ENCODE results near the gene ITPA. TPM values are rescaled to one million over a fixed set of nuclear protein-coding genes. Genes with fewer than 3 reads are reported as not detected.

ITPA gene
- total and polyA plus RNA-seq, 2 donors (not counting 3 experiments of a cell fraction or from before 2014, with no cell fraction given): 43.2 to 65.0 TPM

GRCh38 chr20:3231889-3232588 lies 22.7 kb downstream of the ITPA start:
- no peaks in the 10 kb centered on the region for H3K36me3 ChIP-seq (ENCODE audit: control insufficient read depth in 2 of 2, extremely low read depth in 1 of 2, insufficient read depth in 2 of 2, low read length in 2 of 2)
- H3K4me3 ChIP-seq (replicated peaks in 1 of 3; ENCODE audit: insufficient read depth in 1 of 3, low read depth in 1 of 3, low read length in 3 of 3): no peak overlapping the region
- H3K27me3 ChIP-seq (ENCODE audit: control insufficient read depth in 2 of 2, insufficient read depth in 2 of 2, low read length in 2 of 2): no peaks in the 10 kb centered on the region
- H3K27ac ChIP-seq (ENCODE audit: insufficient read depth, low read depth, low read length): no peak overlapping the region
- H2AFZ ChIP-seq (ENCODE audit: low read depth, low read length): no peak overlapping the region
- no peaks in the 10 kb centered on the region for H3K79me2 ChIP-seq (ENCODE audit: control insufficient read depth, insufficient read depth, low read length)
- H3K4me1 ChIP-seq (ENCODE audit: control insufficient read depth, extremely low read depth, insufficient read depth, low read length): no peaks in the 10 kb centered on the region
- no peaks in the 10 kb centered on the region for H4K20me1 ChIP-seq (replicated peaks; ENCODE audit: control insufficient read depth, extremely low read depth, insufficient read depth, low read length)
- intact Hi-C loops (cut with micrococcal nuclease): no loop called here
- H3K9me1 ChIP-seq (replicated peaks; ENCODE audit: control insufficient read depth, extremely low read depth, insufficient read depth, low read length): no peaks in the 10 kb centered on the region
- CTCF ChIA-PET: interaction anchor here (0.7 to 1.1 kb wide), 4 partner anchors 13 to 179 kb away, joined by 3 read pairs; no protein-coding TSS in a partner anchor
- H3K9ac ChIP-seq (replicated peaks; ENCODE audit: extremely low read depth, insufficient read depth, low read length): no peak overlapping the region
- H3K9me3 ChIP-seq (replicated peaks; ENCODE audit: control insufficient read depth, insufficient read depth, low read length): no peaks in the 10 kb centered on the region
- TF ChIP-seq, protein P1, sequence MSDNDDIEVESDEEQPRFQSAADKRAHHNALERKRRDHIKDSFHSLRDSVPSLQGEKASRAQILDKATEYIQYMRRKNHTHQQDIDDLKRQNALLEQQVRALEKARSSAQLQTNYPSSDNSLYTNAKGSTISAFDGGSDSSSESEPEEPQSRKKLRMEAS (IDR thresholded peaks at IDR 0.05; ENCODE audit: insufficient read depth, insufficient read length): no peak
- no peak for TF ChIP-seq JUN (IDR thresholded peaks at IDR 0.05; ENCODE audit: borderline replicate concordance, insufficient read depth, insufficient read length, low read depth)
- no peak for TF ChIP-seq GATA2 (IDR thresholded peaks at IDR 0.05; ENCODE audit: insufficient read depth, insufficient read length, low read depth, low read length)
- no peak for TF ChIP-seq FOS (IDR thresholded peaks at IDR 0.05; ENCODE audit: borderline replicate concordance, insufficient read depth, low read length)
- no peak for TF ChIP-seq CTCF (IDR thresholded peaks at IDR 0.05; ENCODE audit: extremely low read depth in 1 of 2, insufficient read depth in 1 of 2, low read depth in 1 of 2, low read length in 2 of 2)
- TF ChIP-seq EZH2 (IDR thresholded peaks at IDR 0.05; ENCODE audit: borderline replicate concordance, low read depth, low read length, severe bottlenecking): no peak
- no peak for TF ChIP-seq POLR2A (IDR thresholded peaks at IDR 0.05; ENCODE audit: low read depth, low read length)
- no peak for TF ChIP-seq POLR2AphosphoS5 (IDR thresholded peaks at IDR 0.05; ENCODE audit: insufficient read depth, low read depth, low read length)
- no peak for TF ChIP-seq MYC (IDR thresholded peaks at IDR 0.05; ENCODE audit: low read depth, low read length)
- FAIRE-seq (no peak), DNase-seq (ENCODE audit: low read depth, low spot score) (no peak)
- dilution Hi-C loops (cut with MboI; ENCODE audit: extremely low pct_ligation_motif_present, low sequenced_read_pairs): no loop called here
- no peak overlapping the region for H3K4me2 ChIP-seq (ENCODE audit: insufficient read depth, low read length)
- BruUV-seq (replicated peaks): no TSS peak
- POLR2A ChIA-PET: no interaction called here
